ENCODE measurements around the gene HERPUD2.
"Not testable (repeated sequence)": the region's sequence is repeated elsewhere in the genome, so short reads cannot be mapped to it uniquely, and the experiment has no call there.

The HERPUD2 gene

DNA sequence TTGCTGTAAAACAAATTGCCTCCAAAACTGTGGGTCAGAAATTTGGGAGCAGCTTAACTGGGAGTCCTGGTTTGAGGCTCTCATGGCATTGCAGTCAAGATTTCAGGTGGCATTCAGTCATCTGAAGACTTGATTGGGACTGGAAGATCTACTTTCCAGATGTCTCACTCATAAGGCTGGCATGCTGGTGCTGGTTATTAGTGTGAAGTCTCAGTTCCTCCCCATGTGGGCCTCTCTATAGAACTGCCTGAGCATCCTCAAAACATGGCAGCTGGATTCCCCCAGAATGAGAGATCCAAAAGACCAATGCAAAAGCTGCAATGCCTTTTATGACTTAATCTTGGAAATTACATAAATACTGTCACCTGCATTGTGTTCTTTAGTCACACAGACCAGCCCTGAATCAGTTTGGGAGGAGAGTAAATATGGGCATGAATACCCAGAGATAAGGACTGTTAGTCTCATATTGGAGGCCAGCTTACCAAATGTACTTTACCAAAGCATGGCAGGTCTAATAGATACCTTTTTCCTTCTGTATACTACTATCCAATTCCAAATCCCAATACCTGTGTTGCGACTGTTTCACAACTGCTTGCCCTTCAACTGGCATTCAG, 6.5 kb upstream of the HERPUD2 start:
- no peak overlapping the region for H2AFZ ChIP-seq
- H3K4me2 ChIP-seq (ENCODE audit: low read length) = no peak overlapping the region
- TF ChIP-seq, protein P1, sequence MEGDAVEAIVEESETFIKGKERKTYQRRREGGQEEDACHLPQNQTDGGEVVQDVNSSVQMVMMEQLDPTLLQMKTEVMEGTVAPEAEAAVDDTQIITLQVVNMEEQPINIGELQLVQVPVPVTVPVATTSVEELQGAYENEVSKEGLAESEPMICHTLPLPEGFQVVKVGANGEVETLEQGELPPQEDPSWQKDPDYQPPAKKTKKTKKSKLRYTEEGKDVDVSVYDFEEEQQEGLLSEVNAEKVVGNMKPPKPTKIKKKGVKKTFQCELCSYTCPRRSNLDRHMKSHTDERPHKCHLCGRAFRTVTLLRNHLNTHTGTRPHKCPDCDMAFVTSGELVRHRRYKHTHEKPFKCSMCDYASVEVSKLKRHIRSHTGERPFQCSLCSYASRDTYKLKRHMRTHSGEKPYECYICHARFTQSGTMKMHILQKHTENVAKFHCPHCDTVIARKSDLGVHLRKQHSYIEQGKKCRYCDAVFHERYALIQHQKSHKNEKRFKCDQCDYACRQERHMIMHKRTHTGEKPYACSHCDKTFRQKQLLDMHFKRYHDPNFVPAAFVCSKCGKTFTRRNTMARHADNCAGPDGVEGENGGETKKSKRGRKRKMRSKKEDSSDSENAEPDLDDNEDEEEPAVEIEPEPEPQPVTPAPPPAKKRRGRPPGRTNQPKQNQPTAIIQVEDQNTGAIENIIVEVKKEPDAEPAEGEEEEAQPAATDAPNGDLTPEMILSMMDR (IDR thresholded peaks at IDR 0.05) = no peak
- H3K36me3 ChIP-seq (ENCODE audit: control insufficient read depth, insufficient read depth, low read length) = no peaks in the 10 kb centered on the region
- no peak overlapping the region for H3K27ac ChIP-seq
- H3K79me2 ChIP-seq = no peaks in the 10 kb centered on the region
- H3K4me3 ChIP-seq (ENCODE audit: low read depth, low read length) = no peak overlapping the region
- no peaks in the 10 kb centered on the region for H3K4me1 ChIP-seq
- no peaks in the 10 kb centered on the region for H3K9me3 ChIP-seq (ENCODE audit: control insufficient read depth, low read length)
- H3K27me3 ChIP-seq (ENCODE audit: control insufficient read depth, insufficient read depth, low read length) = no peaks in the 10 kb centered on the region
- H3K9ac ChIP-seq = no peak overlapping the region

DNA sequence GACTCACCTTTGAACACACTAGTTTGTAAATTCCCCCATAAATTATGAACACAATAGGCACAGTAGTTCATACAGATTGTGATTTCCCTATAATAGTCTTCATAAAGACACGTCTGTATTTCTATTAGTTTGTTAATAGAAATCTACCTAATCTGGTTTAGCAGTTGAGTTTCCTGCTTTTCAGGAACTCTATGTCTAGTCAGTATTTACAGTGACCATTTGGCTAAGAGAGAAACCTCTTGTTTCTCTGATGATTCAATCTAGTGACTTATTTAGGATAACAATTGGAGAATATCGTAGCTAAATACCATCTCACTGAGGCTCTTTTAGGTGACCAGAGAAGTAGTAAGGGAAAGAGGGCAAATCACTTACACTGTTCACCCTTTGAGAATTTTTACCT, 5.9 kb upstream of the HERPUD2 start:
- no peaks in the 10 kb centered on the region for H3K36me3 ChIP-seq (ENCODE audit: control insufficient read depth, insufficient read depth, low read length)
- H3K9ac ChIP-seq = no peak overlapping the region
- no peak overlapping the region for H3K4me2 ChIP-seq (ENCODE audit: low read length)
- no peak overlapping the region for H3K4me3 ChIP-seq (ENCODE audit: low read depth, low read length)
- H3K9me3 ChIP-seq (ENCODE audit: control insufficient read depth, low read length) = no peaks in the 10 kb centered on the region
- H3K27ac ChIP-seq = no peak overlapping the region
- H3K27me3 ChIP-seq (ENCODE audit: control insufficient read depth, insufficient read depth, low read length) = no peaks in the 10 kb centered on the region
- H3K4me1 ChIP-seq = no peaks in the 10 kb centered on the region
- H3K79me2 ChIP-seq = no peaks in the 10 kb centered on the region
- TF ChIP-seq, protein P1 (IDR thresholded peaks at IDR 0.05) = no peak
- no peak overlapping the region for H2AFZ ChIP-seq

DNA sequence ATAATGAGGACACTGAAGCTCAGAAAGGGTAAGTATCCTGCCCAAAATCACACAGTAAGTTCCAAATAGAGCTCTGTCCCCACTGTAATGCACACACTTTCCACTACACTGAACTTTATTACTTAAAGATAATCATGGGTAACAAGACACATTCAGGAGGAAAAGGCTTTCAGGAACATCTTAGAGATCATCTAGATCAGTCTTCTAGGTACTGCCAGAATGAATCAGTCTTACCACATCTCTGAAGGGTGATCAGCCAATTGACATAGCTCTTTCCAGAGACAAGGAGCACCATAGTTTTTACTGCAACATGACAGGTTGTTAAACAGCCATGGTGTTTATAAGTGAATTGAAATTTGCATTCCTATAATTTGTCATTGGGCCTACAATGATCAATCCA, 5.4 kb upstream of the HERPUD2 start:
- Histone ChIP-seq H3K36me3 (ENCODE audit: control insufficient read depth, insufficient read depth, low read length) (no peaks in the 10 kb centered on the region), H3K4me1 (no peaks in the 10 kb centered on the region), H3K9ac (no peak overlapping the region), H3K9me3 (ENCODE audit: control insufficient read depth, low read length) (no peaks in the 10 kb centered on the region), H3K27ac (no peak overlapping the region), H3K79me2 (no peaks in the 10 kb centered on the region), H3K4me2 (ENCODE audit: low read length) (no peak overlapping the region), H2AFZ (no peak overlapping the region), H3K4me3 (ENCODE audit: low read depth, low read length) (no peak overlapping the region), H3K27me3 (ENCODE audit: control insufficient read depth, insufficient read depth, low read length) (no peaks in the 10 kb centered on the region)
- TF ChIP-seq, protein P1 (IDR thresholded peaks at IDR 0.05) = no peak

DNA sequence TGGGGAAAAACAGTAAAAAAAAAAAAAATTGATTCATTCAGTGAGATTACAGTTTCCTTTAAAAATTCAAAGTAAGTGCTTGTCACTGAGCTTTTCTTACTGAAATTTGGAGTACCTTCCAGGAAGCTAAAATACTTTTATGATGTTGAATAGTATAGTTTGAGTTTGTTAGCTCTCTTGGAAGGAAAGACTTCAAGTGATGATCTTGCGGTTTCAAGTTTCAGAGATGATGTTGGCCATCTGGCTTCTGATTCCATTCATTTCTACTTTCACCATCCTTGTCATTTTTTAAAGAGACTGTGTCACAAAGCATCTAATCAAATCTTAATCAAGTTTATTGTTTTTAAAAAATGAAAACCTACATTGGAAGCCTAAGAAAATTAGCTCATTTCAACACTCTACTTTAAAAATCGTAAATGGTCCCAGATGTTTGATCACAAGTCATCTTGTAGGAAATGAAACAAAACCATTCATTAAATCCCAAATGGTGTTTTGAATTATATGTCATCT, 4.9 kb upstream of the HERPUD2 start:
- no peak overlapping the region for H2AFZ ChIP-seq
- no peaks in the 10 kb centered on the region for H3K27me3 ChIP-seq (ENCODE audit: control insufficient read depth, insufficient read depth, low read length)
- H3K79me2 ChIP-seq = no peaks in the 10 kb centered on the region
- H3K36me3 ChIP-seq (ENCODE audit: control insufficient read depth, insufficient read depth, low read length) = no peaks in the 10 kb centered on the region
- TF ChIP-seq, protein P1 (IDR thresholded peaks at IDR 0.05) = no peak
- no peak overlapping the region for H3K9ac ChIP-seq
- H3K4me3 ChIP-seq (ENCODE audit: low read depth, low read length) = no peak overlapping the region
- no peaks in the 10 kb centered on the region for H3K9me3 ChIP-seq (ENCODE audit: control insufficient read depth, low read length)
- no peak overlapping the region for H3K27ac ChIP-seq
- no peaks in the 10 kb centered on the region for H3K4me1 ChIP-seq
- H3K4me2 ChIP-seq (ENCODE audit: low read length) = no peak overlapping the region

DNA sequence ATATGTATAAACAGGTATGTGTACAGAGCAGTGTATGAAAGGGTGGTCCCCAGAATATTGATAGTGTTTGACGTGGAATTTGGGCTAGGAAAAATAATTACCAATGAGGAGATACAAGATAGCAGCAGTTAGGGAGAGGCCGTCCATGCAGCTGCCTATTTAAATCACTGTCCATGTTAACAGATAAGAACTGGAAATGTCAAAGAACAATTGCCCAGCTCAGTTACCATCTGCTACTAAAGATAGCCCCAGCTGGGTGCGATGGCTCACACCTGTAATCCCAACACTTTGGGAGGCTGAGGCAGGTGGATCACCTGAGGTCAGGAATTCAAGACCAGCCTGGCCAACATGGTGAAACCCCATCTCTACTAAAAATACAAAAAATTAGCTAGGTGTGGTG, 3.4 kb upstream of the HERPUD2 start:
- not testable (repeated sequence) for H2AFZ ChIP-seq; H3K9me3 ChIP-seq (ENCODE audit: control insufficient read depth, low read length); H3K27ac ChIP-seq; H3K9ac ChIP-seq; H3K4me3 ChIP-seq (ENCODE audit: low read depth, low read length); H3K36me3 ChIP-seq (ENCODE audit: control insufficient read depth, insufficient read depth, low read length); H3K27me3 ChIP-seq (ENCODE audit: control insufficient read depth, insufficient read depth, low read length); H3K4me2 ChIP-seq (ENCODE audit: low read length); H3K4me1 ChIP-seq
- peaks cover 11% of the 10 kb centered on the region for H3K79me2 ChIP-seq
